Lung (tissue), 12 donors: Measurements from ENCODE around the gene GPM6B. TPM values are rescaled to one million over a fixed set of nuclear protein-coding genes. Genes with fewer than 3 reads are reported as not detected.
A peak's percentile ranks its signal among the peaks of the same experiment; 100 is the strongest.
"Not testable (repeated sequence)": the region's sequence is repeated elsewhere in the genome, so short reads cannot be mapped to it uniquely, and the experiment has no call there.

Source experiments
- ATAC-seq: fragments of 200-7000 bp; cut with Tn5 transposase; one replicate; pipeline ENCODE4 v1.9.1; 2020; ENCODE audit warnings: moderate number of reproducible peaks; ENCODE audit not compliant: insufficient read depth, low FRiP score
- DNase-seq, 3 donors: peaks; one replicate each; pipeline ENCODE4 v3.0.0-alpha.2; 2013 to 2017
- H3K27ac ChIP-seq, 2 donors: one replicate each; pipeline ENCODE4 v1.5.1; 2013; ENCODE audit warnings: mild to moderate bottlenecking in 2 of 2, moderate library complexity in 2 of 2, control low read depth in 1 of 2, inconsistent platforms in 1 of 2, low read depth in 1 of 2, low read length in 1 of 2
- H3K27me3 ChIP-seq, 3 donors: one replicate each; pipeline ENCODE4 v1.5.1; 2013; ENCODE audit warnings: low read length in 2 of 3; ENCODE audit not compliant: control insufficient read depth in 3 of 3, insufficient read depth in 3 of 3
- H3K36me3 ChIP-seq, 4 donors: one replicate each; pipeline ENCODE4 v1.5.1; 2013; ENCODE audit warnings: low read length in 4 of 4, mild to moderate bottlenecking in 1 of 4, moderate library complexity in 1 of 4; ENCODE audit not compliant: control insufficient read depth in 4 of 4, insufficient read depth in 4 of 4
- H3K4me1 ChIP-seq, 5 donors: one replicate each; pipeline ENCODE4 v1.5.1; 2013; ENCODE audit warnings: low read length in 5 of 5, mild to moderate bottlenecking in 2 of 5, moderate library complexity in 1 of 5; ENCODE audit not compliant: control insufficient read depth in 5 of 5, insufficient read depth in 5 of 5
- H3K4me3 ChIP-seq: one replicate; pipeline ENCODE4 v1.5.1; 2013; ENCODE audit warnings: mild to moderate bottlenecking, control low read depth, moderate library complexity
- H3K9ac ChIP-seq, 2 donors: one replicate each; pipeline ENCODE4 v1.5.1; 2013; ENCODE audit warnings: low read length in 2 of 2, control low read depth in 1 of 2; ENCODE audit not compliant: insufficient read depth in 1 of 2
- H3K9me3 ChIP-seq, 4 donors: one replicate each; pipeline ENCODE4 v1.5.1; 2013; ENCODE audit warnings: low read length in 3 of 4, mild to moderate bottlenecking in 1 of 4, moderate library complexity in 1 of 4; ENCODE audit not compliant: control insufficient read depth in 4 of 4, insufficient read depth in 3 of 4
- WGBS, 2 donors: extraction: QIAGEN DNeasy Blood & Tissue Kit; methylation state at CpG; one replicate each; pipeline ENCODE4 v1.1.7; 2013; 5-methylcytosine and 5-hydroxymethylcytosine counted together
- polyA plus RNA-seq, 2 donors: library from polyadenylated mRNA; stranded (reverse); fragments of 200-250 nt; gene quantifications; one replicate each; pipeline ENCODE4 v1.2.1, GENCODE V29; 2013
- total RNA-seq, 2 donors: library from RNA; depleted of rRNA in 1 of 2; stranded (reverse); fragments of >200 nt in 1 of 2; gene quantifications; one replicate each; pipeline ENCODE4 v1.2.1, GENCODE V29; 2014 to 2021
- TF ChIP-seq, protein P1 (sequence below): IDR thresholded peaks from 2 replicates; pipeline ENCODE4 v1.5.1; 2012; ENCODE audit warnings: mild to moderate bottlenecking; ENCODE audit errors: control extremely low read depth, extremely low read depth
- donor health status: control.
- donor health status: control.
- donor health status: Bipolar disorder and iron deficiency.
- donor health status: healthy.
- donor health status: DM: yes; HTN: yes; CAD: no.

The GPM6B gene
- total and polyA plus RNA-seq, 4 donors, result 3.9 to 18.0 (median 9.5) TPM

GRCh38 chrX:13724878-13725277 is 92.0 kb downstream of the GPM6B start:
- not testable (repeated sequence) for ATAC-seq, H3K36me3 ChIP-seq, H3K27me3 ChIP-seq, H3K9ac ChIP-seq, H3K27ac ChIP-seq, H3K4me3 ChIP-seq, DNase-seq, H3K9me3 ChIP-seq
- WGBS, 2 donors, result 86 to 87% methylated on average over 7 to 9 of the region's 9 CpGs
- peaks cover 0 to 10% (median 3%) of the 10 kb centered on the region in 5 donors for H3K4me1 ChIP-seq

- no peak overlapping the region for H3K4me3 ChIP-seq
- WGBS, 2 donors, result 33 to 60% methylated on average over 7 of the region's 7 CpGs
- H3K4me1 ChIP-seq, result peaks cover 0 to 10% (median 5%) of the 10 kb centered on the region in 5 donors
- TF ChIP-seq, protein P1, sequence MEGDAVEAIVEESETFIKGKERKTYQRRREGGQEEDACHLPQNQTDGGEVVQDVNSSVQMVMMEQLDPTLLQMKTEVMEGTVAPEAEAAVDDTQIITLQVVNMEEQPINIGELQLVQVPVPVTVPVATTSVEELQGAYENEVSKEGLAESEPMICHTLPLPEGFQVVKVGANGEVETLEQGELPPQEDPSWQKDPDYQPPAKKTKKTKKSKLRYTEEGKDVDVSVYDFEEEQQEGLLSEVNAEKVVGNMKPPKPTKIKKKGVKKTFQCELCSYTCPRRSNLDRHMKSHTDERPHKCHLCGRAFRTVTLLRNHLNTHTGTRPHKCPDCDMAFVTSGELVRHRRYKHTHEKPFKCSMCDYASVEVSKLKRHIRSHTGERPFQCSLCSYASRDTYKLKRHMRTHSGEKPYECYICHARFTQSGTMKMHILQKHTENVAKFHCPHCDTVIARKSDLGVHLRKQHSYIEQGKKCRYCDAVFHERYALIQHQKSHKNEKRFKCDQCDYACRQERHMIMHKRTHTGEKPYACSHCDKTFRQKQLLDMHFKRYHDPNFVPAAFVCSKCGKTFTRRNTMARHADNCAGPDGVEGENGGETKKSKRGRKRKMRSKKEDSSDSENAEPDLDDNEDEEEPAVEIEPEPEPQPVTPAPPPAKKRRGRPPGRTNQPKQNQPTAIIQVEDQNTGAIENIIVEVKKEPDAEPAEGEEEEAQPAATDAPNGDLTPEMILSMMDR, result no peak
- peaks cover 0 to 6% (median 3%) of the 10 kb centered on the region in 3 donors for H3K27me3 ChIP-seq
- H3K27ac ChIP-seq, result no peak overlapping the region
- ATAC-seq (no peak), DNase-seq (peak; percentile 16 to 71 (median 69))
- H3K36me3 ChIP-seq, result peaks cover 0 to 2% (median 0%) of the 10 kb centered on the region in 4 donors
- peaks cover 0 to 3% (median 0%) of the 10 kb centered on the region in 4 donors for H3K9me3 ChIP-seq
- peak overlapping the region in 1 of 2 donors; percentile 32 for H3K9ac ChIP-seq
Observed at GRCh38 chrX:13721819-13722519, 94.9 kb downstream of the GPM6B start.

GRCh38 chrX:13721371-13721770 is 95.5 kb downstream of the GPM6B start:
- H3K36me3 ChIP-seq, result peaks cover 0 to 2% (median under 1%) of the 10 kb centered on the region in 4 donors
- DNase-seq (no peak), ATAC-seq (no peak)
- peaks cover 0 to 6% (median 3%) of the 10 kb centered on the region in 3 donors for H3K27me3 ChIP-seq
- H3K9ac ChIP-seq, result no peak overlapping the region
- H3K9me3 ChIP-seq, result peaks cover 0 to 3% (median 0%) of the 10 kb centered on the region in 4 donors
- TF ChIP-seq, protein P1, result no peak
- no peak overlapping the region for H3K4me3 ChIP-seq
- no peak overlapping the region for H3K27ac ChIP-seq
- peaks cover 0 to 10% (median 5%) of the 10 kb centered on the region in 5 donors for H3K4me1 ChIP-seq
- 89 to 96% methylated on average over 4 of the region's 4 CpGs for WGBS, 2 donors

Other genes starting within 250 kb of the GPM6B start
- gene EGFL6, start 247.5 kb downstream of the GPM6B start, total RNA-seq, result 10 to 100 TPM in 1 of 2 donors, 1 to 10 TPM in 1; 6.3 to 58.7 TPM
- 10 to 100 TPM in 1 of 2 donors, 1 to 10 TPM in 1; 5.4 to 22.3 TPM for gene EGFL6, start 247.5 kb downstream of the GPM6B start, polyA plus RNA-seq
- 1 to 10 TPM; 3.2 to 6.7 TPM for gene TCEANC, start 164.0 kb downstream of the GPM6B start, total RNA-seq
- 1 to 10 TPM in 1 of 2 donors, under 1 TPM in 1; 0.94 to 2.2 TPM for gene TCEANC, start 164.0 kb downstream of the GPM6B start, polyA plus RNA-seq
- gene RAB9A, start 128.0 kb downstream of the GPM6B start, total RNA-seq, result 10 to 100 TPM; 21.2 to 38.4 TPM
- 10 to 100 TPM; 21.9 to 23.6 TPM for gene RAB9A, start 128.0 kb downstream of the GPM6B start, polyA plus RNA-seq
- gene TRAPPC2, start 82.5 kb downstream of the GPM6B start, total RNA-seq, result 10 to 100 TPM; 13.2 to 32.6 TPM
- gene TRAPPC2, start 82.5 kb downstream of the GPM6B start, polyA plus RNA-seq, result 1 to 10 TPM; 4.7 to 7.8 TPM
- gene OFD1, start 82.3 kb downstream of the GPM6B start, total RNA-seq, result 10 to 100 TPM; 21.0 to 48.2 TPM
- gene OFD1, start 82.3 kb downstream of the GPM6B start, polyA plus RNA-seq, result 10 to 100 TPM; 10.3 to 65.8 TPM
- gene GEMIN8, start 212.8 kb upstream of the GPM6B start, total RNA-seq, result 10 to 100 TPM; 21.5 to 25.7 TPM
- 10 to 100 TPM; 10.9 to 24.3 TPM for gene GEMIN8, start 212.8 kb upstream of the GPM6B start, polyA plus RNA-seq